SK-N-MC (cell line): ENCODE results near the gene ZNF563.

ENCODE experiments used
- EZH2 ChIP-seq: fragments of 200-600 bp; sonication (generic); IDR thresholded peaks from one replicate; pipeline ENCODE4 v1.6.1; 2017; ENCODE audit warnings: antibody characterized with exemption
- POLR2AphosphoS5 ChIP-seq: IDR thresholded peaks from 2 replicates; pipeline ENCODE4 v1.6.1; 2012; ENCODE audit warnings: mild to moderate bottlenecking, low read depth, low read length, borderline replicate concordance

DNA sequence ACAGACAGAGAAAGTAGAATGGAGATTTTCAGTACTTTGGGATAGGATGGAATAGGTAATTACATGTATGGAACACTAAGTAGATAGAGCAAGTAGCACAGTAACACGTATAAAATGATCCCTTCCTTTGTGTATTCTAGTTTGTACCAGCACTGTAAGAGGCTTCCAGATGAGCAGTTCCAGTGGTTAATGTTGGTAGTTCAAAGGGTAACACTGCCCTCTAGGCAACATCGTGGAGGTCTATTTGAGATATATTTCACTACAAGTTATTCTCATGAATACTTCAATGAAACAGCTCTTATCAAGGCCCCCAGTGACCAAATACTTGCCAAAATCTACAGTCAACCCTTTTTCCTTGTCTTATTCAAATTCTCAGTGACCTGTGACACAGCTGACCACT lies 13.5 kb upstream of the ZNF563 start:
- TF ChIP-seq EZH2 (no peak), POLR2AphosphoS5 (no peak)
